ENCODE measurements around the gene CNKSR1.
"Not testable (repeated sequence)": the region's sequence is repeated elsewhere in the genome, so short reads cannot be mapped to it uniquely, and the experiment has no call there.

CNKSR1 gene

GRCh38 chr1:26184883-26185282, 7.6 kb downstream of the CNKSR1 start:
- DNase-seq = no peak

DNA sequence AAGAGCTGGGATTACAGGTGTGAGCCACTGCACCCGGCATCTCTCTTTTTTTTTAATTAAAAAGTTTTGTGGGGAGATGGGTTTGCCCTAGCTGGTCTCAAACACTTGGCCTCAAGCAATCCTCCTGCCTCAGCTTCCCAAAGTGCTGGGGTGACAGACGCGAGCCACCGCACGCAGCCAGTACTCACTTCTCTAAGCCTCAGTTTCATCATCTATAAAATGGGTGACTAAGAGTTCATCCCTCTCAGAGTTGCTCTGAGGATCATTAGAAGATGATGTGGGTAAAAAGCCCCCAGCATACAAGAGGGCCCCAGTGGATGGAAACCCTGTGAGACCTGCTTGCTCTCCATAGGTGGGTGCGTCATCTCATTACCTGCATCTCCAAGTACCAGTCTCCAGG, 10.6 kb downstream of the CNKSR1 start:
- DNase-seq = no peak

DNA sequence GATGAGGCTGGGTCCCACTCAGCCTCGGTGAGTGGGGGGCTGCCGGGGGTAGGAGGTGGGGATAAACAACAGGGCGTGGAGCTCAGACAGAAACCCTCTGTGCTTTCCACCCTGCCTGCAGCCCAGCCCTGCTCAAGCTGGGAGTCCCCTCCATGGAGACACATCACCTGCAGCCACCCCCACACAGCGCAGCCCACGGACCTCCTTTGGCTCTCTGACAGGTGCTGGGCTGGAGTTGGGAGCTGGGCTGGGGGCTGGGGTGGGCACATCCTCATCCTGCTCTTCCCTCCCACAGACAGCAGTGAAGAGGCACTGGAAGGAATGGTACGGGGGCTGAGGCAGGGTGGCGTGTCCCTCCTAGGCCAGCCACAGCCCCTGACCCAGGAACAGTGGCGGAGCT, 11.2 kb downstream of the CNKSR1 start:
- DNase-seq = no peak

DNA sequence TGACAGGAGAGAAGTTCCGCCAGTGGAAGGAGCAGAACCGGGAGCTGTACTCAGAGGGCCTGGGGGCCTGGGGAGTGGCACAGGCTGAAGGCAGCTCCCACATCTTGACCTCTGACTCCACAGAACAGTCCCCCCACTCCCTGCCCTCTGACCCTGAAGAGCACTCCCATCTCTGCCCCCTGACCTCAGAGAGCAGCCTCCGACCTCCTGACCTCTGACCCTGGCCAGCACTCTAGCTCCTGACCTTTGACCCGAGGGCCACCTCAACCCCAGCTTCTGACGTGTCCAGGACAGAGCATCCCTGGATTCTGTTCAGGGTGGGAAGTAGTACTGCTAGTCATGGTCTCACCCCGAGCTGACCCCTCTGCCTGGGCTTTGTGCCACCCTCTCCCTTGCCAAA, 12.0 kb downstream of the CNKSR1 start:
- DNase-seq = no peak

DNA sequence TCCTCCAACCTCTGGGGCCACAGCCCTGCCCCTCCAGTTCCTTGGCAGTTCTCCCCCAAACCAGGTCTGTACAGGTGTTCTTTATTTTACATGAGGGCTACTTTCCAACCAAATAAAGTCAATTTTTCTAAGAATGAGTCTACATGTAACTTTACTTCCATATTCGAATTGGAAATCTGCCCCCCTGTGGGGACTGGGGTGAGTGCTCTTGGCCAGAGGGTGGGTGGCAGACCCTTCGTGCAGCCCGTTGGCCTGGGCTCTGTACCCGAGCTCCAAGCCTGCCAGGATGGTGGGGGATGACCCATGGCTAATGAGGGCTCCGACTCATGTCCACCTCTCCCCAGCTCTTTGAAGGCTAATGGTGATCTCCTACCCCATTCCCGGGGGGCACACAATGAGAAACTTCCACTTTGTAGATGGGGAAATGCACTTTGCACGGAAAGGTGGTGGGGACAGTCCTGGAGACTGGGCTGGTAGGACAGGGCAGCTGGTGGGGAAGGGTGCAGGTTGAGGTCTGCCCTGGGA, 12.5 kb downstream of the CNKSR1 start:
- no peak for DNase-seq

GRCh38 chr1:26190373-26190987, 13.2 kb downstream of the CNKSR1 start, which contains the start of gene CATSPER4:
TSS of gene CATSPER4 (plus strand) at chr1:26190602. CDS start at chr1:26190628, 26 bp downstream.
- DNase-seq = peak; percentile 80

DNA sequence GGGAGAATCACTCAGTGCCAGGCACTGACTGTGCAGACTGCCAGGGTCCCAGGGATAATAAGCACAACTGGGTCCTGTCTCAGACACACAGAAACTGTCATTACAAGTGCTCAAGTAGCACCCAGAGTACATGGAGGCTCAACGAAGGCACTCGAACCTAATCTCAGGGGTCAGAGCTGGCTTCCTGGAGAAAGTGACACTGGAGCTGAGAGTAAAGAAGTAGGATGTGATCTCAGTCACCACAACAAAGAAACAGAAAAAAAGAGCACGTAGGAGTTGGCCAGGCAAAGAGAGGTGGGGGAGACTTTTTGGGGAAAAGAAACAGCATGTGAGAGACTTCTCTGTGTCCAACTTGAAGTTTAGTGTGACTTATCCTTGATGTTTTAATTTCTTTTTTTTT, 14.4 kb downstream of the CNKSR1 start:
- no peak for DNase-seq

DNA sequence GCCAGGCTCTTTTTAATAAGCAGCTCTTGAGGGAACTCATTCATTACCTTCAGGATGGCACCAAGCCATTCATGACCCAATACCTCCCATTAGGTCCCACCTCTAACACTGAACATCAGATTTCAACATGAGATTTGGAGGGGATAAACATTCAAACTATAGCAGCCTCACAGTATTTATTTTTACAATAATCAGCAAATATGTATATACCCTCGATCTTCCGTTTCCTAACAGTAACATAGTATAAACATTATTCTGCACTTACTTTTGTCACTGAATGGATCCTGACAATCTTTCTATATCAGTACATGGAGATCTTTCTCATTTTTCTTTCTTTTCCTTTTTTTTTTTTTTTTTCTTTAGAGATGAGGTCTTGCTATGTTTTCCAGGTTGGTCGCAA, 18.5 kb downstream of the CNKSR1 start:
- DNase-seq = no peak

DNA sequence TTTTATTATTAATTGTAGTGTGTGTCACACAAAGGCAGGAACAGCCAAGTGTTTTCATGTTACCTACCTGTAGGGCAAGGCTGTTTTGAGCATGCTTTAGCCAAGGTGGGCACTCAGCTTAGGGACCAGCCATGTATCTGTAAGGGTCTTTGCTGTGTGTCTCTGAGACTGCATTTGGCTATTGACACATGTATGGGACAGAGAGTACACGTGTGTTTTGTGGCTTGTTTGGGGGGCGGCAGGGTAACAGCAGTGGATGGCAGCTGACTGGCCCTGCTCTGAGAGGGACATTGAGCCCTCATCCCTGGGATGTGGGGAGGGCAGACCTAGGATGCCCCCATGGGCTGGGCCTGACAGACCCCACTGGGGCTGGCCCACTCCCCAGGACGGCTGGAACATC, 20.0 kb downstream of the CNKSR1 start:
- no peak for DNase-seq

DNA sequence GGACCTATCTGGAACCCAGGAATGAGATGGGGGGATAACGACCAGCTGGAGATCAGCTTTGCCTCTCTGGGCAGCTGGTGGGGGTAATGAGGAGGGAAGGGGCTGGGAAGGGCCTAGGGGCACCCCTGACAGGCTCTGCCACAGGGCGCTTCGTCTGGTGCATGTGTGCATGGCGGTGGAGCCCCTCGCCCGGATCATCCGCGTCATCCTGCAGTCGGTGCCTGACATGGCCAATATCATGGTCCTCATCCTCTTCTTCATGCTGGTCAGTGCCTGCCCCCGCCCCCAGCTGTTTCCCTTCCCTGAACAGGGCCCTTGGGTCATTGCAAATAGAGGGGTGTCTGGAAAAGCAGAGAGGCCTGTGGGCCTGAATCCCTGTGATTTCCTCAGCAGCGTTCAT, 20.5 kb downstream of the CNKSR1 start:
- no peak for DNase-seq

DNA sequence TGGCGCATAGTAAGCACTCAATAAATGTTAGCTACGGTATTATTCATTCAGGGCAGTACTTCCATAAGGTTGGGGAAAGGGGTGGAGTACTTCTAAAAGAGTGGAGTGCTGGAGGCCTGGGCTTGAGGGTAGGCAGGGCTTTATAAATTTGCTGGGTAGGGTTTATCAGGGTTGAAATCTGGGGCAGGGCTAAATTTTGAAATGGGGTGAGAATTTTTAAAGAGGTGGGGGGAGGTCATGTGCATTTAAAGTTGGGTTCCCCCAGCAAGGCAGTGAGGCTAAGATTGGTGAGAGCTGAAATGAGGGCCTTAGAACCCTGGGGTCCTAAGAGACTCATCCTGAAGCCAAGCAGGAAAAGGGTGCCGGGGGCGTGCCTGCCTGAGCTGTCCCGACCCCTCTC, 23.1 kb downstream of the CNKSR1 start:
- no peak for DNase-seq

DNA sequence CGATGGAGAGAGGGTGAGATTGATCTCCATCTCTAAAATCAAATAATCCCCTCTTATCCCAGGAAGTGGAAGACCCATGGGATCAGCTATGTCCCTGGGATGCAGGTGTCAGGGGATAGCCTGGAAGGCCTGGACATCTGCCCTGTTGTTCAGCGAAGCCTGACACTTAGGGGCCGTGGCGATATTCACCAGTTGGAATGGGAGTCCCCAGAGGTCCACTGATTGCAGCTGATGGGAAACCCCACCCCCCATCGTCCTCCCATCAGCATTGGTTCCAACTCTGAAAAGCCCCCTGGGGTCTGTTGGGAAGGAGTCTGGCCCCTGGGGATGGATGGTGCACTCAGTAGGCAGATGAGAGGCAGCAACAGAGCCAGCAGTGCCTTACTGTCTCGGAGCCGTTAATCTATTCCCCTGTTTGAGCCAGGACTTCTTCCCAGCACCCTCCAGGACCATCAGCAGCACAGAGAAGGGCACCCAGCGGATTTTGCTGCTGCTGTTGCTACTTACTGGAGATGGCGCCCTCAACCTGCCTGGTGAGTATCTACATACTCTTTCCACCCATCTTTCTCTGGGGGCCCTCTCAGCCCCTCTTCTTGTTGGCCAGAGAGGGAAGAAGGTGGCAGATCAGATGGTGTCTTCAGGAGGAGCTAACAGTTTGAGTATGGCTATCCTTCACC, 26.5 kb downstream of the CNKSR1 start:
- DNase-seq = peak; percentile 57

DNA sequence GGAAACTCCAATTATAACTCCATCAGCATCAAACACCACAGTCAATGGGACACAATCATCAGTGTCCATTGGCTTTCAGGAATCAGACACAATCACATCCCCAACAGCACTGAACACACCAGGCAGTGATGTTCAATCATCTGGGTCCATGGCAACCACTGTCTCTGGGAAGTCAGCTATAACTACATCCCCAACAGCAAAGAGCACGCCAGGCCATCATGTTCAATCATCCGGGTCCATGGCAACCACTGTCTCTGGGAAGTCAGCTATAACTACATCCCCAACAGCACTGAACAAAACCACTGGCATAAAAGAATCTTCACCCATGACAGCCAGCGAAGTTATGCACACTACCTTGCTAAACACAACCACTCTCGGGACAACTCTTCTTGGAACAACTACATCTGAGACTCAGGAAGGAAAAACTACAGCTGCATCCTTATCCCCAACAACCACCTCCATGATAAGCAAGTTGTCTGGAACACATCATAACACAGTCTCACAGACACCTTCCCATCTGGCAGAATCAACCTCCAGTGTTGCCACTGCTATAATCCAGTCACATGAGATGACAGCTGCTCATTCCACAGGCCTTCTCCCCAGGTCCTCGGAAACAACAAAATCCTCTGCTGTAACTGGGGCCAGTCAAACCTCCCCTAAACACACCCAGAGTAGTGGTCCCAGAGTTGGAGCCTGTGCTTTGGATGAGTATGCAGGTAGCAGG, 33.0 kb downstream of the CNKSR1 start:
- DNase-seq = peak; percentile 75

DNA sequence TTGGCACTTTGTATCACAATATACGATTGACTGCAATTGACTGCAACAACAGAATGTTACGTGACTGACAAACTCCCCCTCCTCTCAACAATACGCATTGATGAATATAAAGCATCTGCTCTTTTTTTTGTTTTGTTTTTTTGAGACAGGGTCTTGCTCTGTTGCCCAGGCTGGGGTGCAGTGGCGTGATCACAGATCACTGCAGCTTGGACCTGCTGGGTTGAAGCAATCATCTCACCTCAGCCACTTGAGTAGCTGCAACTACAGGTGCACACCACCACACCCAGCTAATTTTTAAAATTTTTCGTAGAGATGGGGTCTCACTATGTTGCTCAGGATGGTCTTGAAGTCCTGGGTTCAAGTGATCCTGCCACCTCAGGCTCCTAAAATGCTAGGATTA, 35.4 kb downstream of the CNKSR1 start:
- no peak for DNase-seq

DNA sequence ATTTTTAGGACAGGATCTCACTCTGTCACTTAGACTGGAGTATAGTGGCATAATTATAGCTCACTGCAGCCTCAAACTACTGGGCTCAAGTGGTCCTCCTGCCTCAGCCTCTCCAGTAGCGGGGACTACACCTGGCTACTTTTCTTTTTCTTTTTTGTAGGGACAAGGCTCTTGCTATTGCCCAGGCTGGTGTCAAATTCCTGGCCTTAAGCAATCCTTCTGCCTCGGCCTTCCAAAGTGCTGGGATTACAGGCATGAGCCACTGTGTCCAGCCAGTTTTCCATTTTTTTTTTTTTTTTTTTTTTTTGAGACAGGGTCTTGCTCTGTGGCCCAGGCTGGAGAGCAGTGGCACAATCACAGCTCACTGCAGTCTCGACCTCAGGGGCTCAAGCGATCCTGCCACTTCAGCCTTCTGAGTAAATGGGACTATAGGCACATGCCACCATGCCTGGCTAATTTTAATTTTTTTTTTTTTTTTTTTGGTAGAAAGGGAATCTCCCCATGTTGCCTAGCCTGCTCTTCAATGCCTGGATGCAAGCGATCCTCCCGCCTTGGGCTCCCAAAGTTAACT, 36.1 kb downstream of the CNKSR1 start:
- DNase-seq = no peak

DNA sequence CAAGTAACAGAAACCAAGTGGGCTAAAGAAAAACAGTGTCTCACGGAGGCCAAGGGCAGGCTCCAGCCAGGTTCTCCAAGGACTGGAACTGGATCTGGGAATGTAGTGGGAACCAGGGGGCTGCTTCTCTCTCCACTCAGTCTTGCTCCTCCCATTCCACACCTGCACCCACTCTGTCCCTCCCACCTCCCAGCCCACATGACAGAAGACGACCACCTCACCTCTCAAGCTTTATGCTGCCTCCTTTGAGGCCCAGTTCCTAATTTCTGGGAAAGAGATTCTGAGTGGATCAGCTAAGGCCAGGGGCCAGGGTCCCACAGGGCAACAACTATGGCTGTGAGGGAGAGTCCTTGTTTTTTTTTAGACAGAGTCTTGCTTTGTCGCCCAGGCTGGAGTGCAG, 38.0 kb downstream of the CNKSR1 start:
- no peak for DNase-seq

DNA sequence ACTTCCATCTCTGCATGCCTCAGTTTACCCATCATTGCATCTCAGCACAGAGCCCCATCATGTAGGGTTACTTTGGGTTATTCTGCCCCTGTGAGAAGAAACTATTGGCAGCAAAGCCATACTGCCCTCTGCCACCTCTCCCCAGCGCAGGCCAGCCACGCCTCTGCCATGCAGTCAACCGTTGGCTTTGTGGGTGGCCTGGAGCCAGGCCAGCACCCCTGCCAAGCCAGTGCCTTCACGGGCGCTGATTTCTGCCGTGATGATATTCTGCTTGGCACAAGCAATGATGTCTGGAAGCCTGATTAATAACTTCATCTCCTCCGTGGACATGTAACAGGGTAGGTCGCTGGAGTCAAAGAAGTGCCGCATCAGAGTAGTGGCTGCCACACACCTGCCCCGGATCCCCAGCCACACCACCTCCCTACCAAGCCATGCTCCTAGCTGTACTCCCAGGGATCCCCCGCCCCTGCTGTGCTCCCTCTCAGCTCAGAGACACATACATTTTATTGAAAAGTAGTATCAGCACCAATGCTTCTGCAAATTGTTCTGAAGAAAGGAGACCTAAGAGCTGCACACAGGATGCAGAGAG, 41.7 kb downstream of the CNKSR1 start:
- no peak for DNase-seq

DNA sequence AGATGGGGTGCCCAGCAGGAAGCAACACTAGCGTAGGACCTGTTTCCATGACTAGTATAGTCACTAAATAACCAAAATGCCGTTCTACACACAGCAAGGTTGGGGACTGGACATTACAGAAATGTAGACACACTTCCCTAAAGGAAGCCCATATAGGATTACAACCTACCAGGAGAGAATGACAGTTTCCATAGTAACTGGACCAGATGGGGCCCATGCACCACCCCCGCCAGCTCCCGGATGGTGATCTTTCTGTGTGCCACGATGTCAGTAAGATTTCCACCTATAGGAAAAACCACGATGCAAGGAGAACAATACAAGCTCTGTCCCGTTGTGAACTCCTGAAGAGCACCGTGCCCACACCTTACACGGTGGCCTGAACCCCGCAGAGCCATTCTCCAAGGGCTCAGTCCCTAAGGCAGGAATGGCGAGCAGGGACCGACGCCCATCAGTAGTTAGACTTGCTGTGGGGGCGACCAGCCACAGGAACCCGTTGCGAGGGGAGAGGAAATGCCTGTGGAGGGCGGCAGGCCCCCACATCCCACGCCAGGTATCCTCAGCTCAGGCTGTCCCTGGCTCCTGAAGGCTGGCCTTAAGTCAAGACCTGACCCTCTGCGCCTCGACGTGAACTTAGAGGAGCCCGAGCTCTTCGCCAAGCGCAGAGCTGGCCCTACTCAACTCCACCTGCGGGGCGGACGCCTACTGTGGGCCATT, 43.1 kb downstream of the CNKSR1 start:
- peak; percentile 33 for DNase-seq

DNA sequence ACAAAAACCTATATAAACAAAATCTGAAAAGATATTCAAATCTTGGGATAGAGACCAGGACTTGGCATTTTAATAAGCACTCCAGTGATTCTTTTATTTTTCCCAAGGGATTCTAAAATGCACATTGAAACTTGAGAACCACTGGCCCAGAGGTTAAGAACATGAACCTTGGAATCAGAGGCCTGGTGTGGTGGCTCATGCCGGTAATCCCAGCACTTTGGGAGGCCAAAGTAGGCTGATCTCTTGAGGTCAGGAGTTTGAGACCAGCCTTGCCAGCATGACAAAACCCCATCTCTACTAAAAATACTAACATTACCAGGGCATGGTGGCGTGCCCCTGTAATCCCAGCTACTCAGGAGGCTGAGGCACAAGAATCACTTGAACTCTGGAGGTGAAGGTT, 43.8 kb downstream of the CNKSR1 start:
- DNase-seq = no peak

DNA sequence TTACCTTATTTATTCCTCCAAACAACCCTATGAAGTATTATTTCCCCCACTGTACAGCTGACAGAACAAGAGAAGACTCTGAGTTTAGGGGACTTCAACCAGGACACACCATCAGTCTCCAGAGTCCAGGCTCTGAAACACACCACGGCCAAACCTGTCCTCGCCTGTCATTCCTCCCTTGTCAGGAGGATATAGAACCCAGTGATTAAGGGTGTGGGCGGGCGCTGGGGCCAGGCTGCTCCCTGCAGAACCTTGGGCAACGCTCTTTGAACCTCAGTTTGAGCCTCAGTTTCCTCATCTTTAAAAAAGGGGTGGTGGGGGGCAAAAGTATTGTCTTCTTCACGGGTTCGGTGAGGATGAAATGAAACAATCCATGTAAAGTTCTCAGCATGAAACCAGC, 47.3 kb downstream of the CNKSR1 start:
- no peak for DNase-seq

GRCh38 chr1:26225033-26225831, 47.9 kb downstream of the CNKSR1 start:
- peak; percentile 38 for DNase-seq

- not testable (repeated sequence) for DNase-seq
Observed at GRCh38 chr1:26230682-26231081, 53.4 kb downstream of the CNKSR1 start.
